DMS 273 (cell line): ENCODE measurements around the gene PIGV.
"Not testable (repeated sequence)": the region's sequence is repeated elsewhere in the genome, so short reads cannot be mapped to it uniquely, and the experiment has no call there.

ENCODE experiments used
- DNase-seq: peaks from one replicate; lab custom pipeline; 2025; ENCODE audit not compliant: unreplicated experiment; lab: John Stamatoyannopoulos, UW

The PIGV gene

DNA sequence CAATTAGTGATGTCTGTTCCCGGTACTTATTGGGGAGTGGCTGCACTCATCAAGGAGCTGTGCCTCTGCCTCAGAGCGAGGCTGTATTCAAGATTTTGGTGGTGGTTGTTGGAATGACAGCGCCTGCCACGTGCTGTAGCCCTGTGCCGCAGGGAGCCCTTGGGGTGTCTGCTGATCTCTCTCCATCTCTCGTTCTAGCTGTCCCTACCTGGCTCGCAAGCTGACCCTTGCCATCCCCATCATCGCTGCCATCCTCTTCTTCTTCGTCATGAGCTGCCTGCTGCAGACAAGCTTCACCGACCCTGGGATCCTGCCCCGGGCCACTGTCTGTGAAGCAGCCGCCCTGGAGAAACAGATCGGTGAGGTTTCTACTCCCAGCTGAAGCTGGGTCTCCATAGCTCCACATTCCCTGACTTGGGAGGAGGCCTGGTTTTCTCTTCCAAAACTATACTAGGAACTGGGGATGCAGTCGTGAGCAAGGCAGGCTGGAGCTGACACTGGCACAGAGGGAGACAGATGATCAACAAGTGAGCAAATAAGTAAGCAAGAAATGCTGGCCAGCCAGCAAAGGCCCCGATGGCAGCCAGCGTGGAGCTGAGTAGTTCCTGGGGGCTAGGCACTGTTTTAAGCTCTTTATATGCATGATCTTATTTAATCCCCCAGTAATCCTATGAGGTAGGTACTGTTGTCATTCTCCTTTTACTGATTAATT lies 44.7 kb downstream of the PIGV start:
- no peak for DNase-seq

DNA sequence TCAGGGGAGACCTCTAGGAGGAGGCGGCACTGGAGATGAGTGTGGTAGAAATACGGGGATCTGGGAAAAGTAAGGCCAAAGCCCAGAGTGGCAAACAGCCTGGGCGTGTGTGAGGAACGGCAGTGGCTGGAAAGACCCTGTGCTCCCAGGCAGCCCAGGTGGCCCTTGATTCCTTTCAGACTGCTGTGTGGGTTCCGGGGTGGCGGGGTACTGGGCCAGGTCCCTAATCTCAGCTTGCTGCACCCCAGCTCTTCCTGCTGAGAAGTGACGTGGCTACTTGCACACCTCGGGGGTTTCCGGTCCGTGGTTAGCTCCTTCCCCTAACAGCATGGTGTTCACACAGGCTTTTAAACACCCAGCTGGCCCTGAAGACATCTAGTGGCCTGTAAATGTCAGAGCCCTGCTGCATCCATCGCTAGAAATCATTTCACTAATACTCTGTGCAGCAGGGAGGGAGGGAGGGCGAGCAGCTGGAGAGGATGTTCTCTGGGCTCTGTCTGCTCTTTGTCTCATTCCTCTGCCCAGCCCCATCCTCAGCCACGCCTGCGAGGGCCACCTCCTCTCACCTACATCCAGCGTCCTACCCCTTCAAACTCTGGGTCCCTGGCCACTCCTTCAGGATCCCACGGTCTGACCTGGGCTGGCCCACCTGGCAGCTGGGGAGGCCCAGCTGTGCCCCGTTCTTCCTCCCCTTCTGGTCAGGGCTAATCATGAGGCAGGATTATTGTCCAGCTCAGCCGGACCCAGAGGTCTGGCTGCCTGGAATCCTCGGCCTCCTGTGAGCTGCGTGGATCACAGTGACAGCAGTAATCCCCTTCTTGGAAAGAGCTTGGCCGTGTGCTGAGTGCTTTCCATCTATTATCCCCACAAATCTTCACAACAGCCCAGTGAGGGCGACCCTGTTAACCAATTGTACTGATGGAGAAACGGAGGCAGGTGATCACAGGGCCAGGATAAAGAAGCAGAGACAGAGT lies 46.0 kb downstream of the PIGV start:
- DNase-seq: no peak

DNA sequence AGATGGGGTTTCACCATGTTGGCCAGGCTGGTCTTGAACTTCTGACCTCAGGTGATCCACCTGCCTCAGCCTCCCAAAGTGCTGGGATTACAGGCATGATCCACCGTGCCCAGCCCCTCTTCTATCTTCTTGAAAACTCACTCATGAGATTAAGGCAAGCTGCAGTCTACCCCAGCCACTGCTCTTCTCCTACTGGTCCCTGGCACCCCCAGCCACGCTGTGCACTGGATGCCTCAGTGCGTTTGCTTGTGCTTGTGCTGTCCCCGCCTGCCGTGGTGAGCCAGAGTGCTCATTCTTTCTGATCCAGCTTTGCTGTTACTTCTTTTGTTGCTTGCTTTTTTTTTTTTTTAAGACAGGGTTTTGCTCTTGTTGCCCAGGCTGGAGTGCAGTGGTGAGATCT lies 49.9 kb downstream of the PIGV start:
- not testable (repeated sequence) for DNase-seq

DNA sequence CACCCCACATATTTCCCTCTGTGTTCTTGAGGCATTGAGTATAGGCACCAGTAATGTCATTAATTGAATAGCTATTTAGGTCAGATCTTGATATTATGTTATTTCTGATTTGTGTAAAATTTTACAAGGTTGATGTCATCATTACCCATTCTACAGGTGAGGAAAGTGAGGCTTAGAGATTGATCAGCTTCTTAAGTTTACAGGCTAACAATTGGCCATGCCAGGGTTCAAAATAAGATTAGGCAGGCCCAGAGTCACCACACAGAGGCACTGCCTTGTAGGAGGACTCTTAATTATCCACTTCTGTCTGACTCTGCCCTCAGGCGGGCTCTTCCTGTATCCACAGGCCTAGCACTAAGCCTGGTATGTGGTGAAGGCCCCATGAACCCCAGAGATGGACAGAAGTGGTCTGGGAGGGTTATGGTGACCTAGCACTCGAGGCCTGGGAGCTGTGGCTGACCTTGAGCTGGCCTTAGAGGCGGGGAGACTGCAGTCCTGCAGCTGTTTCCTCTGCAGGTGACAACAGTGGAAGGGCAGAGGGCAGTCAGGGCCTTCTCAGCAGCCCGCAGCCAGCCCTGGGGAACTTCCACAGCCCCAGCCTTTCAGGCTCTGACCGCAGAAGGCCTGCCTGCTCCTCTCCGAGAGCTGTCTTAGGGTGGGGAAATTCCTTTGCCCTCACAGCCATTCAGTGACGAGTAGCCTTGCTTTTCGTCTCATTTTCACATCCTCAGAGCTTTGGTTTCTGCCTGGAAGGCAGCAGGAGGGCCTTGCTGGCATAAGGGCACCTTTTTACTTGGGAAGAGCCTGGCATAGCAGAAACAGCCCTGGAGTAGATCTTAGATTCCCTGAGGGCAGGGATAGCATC lies 51.0 kb downstream of the PIGV start:
- DNase-seq: no peak

DNA sequence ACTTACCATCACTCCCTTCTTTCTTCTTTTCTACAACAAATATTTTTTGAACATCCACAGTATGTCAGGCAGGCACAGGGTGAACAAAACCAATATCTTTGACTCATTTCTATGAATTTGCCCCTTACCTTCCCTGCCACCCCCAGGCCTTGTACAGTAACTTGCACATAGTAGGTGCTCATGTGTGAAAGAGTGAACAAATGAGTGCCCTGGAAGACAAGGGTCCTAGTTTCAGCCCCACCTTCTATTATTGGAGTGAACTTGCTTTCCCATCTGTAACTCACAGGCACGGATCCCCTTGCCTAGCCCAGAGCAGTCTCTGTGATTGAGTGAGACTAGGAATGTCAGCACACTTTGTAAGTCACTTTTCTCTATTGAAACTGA lies 51.6 kb downstream of the PIGV start:
- DNase-seq: no peak

DNA sequence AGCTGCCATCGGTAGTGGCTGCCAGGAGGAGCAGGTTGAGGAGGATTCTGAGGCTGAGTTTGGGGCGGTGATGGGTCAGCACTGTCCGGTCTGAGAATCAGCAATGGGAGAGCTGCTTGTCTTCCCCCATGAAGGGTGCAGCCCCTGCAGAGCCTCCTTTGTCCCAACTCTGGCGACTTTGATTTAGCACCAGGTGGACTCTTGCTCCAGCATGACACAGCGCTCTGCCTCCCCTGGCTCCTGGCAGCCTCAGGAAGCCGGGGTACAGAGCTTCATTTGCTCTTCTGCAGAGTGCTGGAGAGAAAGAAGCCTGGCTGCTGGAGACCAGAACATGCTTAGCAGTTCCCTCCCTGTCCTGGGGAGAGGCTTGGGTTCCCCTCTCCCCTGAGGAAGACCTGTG lies 52.0 kb downstream of the PIGV start:
- no peak for DNase-seq

DNA sequence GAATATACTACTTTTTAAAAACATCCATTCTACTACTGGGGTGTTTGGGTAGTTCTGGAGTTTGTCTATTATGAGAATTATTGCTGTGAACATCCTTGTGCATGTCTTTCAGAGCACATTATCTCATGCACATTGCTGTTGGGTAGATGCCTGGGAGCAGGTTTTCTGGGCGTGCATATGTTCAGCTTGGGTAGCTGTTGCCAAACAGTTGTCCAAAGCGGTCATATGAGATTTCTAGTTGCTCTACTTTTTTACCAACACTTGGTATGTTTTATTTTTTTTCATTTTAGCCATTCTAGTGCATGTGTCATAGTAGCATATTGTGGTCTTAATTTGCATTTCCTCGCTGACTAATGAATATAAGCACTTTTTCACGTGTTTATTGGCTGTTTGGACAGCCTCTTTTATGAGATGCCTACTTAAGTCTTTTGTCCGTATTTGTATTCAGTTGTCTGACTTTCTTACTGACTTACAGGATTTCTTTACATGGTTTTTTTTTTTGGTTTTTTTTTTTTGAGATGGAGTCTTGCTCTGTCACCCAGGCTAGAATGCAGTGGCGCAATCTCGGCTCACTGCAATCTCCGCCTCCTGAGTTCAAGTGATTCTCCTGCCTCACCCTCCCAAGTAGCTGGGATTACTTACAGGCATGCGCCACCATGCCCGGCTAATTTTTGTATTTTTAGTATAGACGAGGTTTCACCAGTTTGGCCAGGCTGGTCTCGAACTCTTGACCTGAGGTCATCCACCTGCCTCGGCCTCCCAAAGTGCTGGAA lies 56.9 kb downstream of the PIGV start:
- DNase-seq: no peak

DNA sequence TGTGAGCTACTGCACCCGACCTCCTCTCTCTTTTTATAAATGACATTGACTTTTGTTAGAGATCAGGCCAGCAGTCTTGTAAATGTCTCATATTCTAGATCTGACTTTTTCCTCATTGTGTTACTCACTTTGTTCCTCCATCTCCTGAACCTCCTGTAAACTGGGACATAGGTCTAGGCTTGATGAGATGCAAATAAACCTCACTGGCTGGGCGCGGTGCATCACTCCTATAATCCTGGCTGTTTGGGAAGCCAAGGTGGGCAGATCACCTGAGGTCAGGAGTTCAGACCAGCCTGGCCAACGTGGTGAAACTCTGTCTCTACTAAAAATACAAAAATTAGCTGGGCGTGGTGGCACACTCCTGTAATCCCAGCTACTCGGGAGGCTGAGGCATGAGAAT lies 60.1 kb downstream of the PIGV start:
- DNase-seq: not testable (repeated sequence)
